GM19193 (cell line): ENCODE data around the gene PSMA7.

ENCODE experiments used
- POLR2A ChIP-seq: IDR thresholded peaks from 4 replicates; pipeline ENCODE4 v1.6.1; 2011; ENCODE audit not compliant: insufficient read depth, insufficient read length; ENCODE audit errors: extremely low read depth

PSMA7 gene

DNA sequence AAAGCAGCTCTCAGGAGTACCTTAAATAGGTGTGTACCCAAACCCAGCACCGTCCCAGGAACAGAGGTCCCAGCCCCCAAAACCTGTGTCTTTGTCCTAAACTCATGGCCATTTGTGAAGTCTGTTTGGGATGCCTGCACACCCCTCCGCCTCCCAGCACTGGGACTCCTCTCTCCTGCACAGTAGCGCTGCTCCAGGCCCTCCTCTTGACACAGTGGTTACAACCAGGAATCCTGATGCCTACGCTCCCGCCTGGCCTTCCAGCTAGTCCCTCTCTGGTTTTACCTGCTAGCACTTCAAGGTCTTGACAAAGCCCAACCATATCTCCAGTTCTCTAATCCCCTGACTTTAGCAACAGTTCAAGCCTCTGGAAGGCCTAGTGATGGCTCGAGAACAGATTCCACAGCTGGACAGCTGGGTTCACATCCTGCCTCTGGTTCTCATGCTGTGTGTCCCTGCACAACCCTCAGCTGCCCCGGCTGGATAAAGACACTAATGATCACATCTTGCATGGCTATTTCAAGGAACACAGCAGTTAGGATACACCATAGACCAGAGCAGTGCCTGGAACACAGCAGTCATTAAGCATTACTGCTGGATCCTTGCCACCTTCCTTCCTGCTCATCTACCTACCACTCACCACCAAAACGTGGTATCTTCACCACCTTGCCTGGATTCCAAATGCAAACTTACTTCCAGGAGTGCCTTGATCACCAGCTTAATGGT lies 5.6 kb downstream of the PSMA7 start:
- TF ChIP-seq POLR2A, result no peak

DNA sequence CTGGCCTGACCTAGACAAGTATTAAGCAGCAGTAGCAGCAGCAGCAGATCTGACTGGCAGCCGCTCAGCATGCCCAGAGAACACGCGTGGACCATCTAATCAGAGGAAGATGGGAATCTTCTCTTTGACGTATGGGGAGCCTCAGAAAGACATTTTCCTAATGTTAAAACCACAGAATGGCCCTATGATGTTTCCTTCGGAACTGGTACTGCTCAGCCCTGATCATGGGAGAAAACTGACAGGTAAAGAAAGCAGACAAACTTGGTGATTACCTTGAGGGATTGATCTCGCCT lies 6.2 kb downstream of the PSMA7 start:
- no peak for TF ChIP-seq POLR2A

DNA sequence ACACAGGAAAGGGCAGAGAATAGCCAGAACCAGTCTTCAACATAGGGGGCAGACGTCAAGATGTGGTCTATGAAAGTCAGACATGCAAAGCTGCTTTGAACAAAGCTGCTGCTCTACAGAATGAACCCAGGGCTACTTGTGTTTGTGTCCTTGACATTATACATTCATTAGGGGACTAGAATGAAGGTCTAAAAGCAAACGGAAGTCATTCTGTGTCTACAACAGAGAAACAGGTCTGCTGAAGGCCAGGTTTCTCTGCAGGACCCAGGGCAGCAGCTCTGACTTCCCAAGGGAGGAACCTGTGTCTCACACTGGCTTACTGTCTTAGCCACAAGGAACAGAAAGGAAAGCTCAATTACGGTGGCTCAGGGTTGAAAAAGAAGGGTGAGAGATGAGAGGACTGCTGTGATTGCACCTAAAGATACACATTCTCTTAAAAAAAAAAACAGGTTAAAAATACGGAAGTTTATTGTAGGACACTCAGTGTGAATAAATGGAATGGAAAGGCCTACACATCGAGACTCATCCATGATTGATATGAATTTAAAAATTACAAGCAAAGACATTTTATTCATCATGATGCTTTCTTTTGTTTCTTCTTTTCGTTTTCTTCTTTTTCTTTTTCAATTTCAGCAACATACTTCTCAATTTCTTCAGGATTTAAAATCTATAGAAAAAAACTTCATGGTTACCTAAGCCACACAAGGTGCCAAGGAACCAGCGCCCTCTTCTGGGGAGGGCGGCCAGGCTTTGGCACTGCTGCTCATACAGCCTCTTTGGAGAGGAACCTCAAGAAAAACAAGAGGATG lies 6.7 kb downstream of the PSMA7 start:
- TF ChIP-seq POLR2A, result no peak

DNA sequence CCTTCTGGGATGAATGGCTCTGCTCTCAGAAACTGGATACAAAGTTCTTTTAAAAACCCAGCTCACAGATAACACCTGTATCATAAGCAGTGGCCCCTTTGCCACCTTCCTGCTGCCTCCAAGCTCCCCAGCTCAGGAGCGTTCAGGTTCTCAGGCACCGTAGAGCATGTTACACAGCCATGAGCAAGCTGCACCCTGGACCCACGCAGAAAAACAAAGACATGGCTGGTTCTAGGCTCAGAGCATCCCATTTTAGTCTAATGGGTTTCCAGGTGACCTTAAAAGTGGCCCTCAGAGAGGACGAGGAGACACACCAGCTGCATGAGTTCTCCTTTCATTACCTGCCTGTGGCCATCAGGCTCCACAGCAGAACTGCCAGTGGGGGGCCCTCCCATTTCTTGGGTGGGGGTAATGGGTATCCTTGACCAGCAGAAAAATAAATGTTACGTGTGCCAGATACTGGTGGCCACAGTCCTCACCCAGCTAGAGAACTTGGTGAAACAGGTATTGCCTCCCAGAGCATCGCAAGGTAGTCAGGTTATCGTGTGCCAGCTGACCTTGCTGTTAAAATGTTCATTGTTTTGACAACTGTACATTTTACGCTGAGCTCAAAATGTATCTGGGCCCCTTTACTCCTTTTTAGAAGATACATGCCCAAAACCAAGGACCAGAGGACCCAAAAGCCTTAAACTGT lies 7.5 kb downstream of the PSMA7 start:
- TF ChIP-seq POLR2A, result no peak

DNA sequence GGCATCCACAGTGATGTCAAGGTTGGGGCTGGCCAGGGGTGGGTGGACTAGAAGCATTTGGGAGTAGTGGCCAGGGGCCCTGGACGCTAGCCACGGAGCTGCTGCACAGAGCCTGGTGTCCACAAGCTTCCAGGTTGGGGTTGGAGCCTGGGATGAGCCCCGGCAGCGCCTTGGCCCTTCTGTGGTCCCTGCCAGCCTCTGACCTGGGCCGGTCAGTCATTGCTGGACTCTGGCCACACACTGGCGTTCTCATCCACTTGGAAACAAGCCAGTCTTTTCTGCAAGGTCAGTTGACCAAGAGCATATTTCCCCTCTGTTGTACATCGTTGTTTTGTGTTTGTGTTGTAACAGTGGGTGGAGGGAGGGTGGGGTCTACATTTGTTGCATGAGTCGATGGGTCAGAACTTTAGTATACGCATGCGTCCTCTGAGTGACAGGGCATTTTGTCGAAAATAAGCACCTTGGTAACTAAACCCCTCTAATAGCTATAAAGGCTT lies 8.4 kb downstream of the PSMA7 start:
- TF ChIP-seq POLR2A, result no peak

DNA sequence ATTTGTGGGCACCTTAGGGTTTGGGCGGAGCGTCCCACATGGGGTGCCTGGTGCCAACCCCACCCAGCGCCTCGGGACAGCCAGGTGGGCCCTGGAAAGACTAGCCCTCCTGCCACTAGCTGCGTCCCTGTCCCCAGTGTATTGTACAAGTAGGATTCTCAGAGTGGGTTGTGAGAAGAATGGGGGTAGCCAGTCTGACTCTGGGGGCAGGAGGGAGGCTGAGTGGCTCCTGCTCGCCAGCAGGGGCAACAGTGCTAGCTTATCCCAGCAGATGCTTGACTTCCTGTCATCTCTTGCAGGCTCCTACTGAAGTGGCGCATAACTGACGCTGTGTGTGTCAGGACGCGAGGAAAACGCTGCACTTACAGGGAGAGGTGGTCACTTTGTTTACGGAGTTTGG lies 9.3 kb downstream of the PSMA7 start:
- TF ChIP-seq POLR2A, result no peak

DNA sequence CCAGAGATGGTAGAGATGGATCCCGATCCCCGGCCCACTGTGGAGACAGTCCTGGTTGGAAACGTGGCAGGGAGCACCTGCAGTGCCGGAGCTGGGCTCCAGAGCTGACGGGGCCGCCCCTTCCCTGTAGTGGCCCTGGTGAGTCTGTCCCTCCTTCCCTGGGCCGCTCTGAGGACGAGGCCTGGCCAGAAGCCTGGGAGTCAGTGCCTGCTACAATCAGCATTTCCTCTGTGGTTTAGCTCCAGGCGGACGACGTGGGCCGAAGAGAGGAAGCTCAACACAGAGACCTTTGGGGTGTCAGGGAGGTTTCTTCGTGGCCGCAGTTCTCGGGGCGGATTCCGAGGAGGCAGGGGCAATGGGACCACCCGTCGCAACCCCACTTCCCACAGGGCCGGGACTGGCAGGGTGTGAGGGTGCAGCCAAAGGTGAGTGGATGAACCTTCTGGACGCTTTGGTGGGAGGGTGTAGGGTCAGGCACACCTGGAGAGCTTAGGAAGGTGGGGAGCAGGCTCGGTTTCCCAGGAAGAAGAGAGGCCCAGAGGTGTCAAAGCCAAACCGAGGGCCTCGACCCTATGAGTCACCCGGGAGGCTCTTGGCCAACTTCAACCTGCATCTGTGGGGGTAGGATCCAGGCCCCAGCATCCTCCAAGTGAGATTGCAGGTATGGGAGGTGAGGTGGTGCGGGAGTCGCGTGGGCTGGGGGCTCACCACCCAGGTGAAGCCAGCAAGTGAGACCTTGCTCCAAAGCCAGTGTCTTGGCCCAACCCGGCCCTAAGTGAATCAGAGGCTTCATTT lies 9.9 kb downstream of the PSMA7 start:
- no peak for TF ChIP-seq POLR2A

DNA sequence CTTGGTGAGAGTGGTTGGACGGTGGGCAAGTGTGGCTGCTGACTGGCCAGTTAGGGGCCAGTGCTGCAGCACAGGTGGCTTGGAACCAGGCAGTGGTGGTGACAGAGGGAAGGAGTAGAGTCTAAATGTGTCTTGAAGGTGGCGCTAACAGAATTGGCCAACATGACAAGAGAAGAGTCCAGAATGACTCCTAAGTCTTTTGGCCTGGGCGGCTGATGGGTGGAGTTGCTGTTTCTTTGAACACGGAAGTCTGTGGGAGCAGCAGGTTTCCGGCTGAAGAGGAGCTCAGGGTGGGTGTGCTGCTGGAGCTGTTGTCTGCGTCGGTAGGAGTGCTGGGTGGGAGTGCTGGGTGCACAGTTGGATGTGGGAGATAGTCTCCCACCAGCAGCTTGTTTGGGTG lies 10.8 kb downstream of the PSMA7 start:
- no peak for TF ChIP-seq POLR2A

DNA sequence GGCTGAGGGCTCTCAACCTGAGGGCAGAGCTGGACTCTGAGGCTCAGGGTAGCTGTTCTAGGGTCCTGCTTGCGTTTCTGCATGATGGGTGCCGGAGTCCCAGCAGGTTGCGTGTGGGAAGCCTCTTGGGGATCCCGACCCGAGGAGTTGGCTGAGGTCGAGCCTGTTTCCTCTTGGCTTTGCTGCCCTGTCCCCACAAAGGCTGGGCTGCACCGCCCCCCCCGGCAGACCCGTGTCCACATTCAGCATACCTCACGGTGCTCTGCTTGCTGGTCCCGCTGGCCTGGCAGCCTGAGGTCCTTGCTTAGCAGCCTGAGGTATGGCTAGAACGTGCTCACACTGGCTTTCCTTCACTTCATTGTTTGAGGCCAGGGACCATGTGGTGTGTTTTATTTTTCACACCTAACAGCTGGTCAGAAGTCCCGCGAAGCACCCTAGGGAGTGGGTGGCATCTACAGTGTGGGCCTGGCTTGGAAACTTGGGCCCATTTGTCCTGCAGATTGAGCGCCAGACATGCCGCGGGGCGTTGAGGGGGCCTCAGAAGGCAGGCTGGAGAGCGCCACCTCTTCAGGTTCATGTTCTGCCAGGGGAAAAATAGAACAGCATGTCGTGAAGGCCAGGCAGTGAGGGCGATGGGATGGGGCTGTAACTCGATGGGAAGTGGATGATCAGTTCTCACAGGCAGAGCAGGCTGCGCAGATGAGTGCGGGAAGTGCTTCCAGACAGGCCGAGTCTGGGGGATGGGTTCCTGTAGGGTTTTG lies 11.5 kb downstream of the PSMA7 start:
- TF ChIP-seq POLR2A, result no peak

DNA sequence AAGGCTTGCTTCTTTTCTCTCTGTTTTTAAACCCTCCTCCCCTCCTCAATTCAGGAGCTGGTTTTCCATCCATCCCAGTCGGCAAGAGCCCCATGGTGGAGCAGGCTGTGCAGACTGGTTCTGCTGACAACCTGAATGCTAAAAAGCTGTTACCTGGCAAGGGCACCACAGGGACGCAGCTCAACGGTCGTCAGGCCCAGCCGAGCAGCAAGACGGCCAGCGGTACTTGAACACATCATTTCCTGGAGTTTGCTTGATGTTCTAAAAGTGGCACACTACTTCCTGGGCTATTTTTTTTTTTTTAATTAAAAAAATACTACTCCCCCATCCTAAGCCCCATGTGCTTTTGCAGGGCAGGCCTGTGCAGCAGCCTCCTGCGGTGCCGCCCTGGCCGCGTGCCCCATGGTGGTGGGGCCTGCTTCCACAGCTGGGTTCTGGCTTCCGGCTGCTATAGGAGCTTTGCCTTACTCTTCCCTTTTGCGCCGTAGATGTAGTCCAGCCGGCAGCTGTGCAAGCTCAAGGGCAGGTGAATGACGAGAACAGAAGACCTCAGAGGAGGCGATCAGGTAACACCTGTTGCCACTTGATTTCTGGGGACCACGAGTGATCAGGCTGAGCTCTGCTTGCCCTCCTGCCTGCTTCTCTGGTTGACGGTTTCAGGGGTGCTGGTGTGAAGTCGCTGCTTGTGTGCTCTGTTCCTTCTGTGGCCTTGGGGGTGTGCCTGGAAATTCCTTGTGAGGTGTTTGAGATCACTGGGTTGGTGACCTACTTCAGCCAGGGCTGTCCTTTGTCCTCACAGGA lies 13.3 kb downstream of the PSMA7 start:
- no peak for TF ChIP-seq POLR2A

DNA sequence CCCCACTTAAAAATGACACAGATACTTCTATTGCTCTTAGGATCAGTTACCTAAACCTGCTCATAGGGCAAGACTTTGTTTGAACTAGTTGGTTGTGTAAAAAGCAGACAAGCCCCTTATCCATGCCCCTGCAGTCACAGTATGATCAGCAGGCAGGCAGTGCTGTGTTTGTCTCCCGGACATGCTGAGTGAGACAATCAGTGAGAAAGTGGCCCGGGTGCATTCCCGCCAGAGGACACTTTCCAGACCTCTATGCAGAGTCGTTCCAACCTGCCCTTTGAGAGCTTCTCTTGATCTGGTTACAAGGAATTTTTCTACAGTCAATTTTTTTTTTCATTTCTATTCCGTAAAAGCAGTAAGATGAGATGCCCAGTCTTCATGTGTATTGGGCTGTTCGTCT lies 14.7 kb downstream of the PSMA7 start:
- no peak for TF ChIP-seq POLR2A

DNA sequence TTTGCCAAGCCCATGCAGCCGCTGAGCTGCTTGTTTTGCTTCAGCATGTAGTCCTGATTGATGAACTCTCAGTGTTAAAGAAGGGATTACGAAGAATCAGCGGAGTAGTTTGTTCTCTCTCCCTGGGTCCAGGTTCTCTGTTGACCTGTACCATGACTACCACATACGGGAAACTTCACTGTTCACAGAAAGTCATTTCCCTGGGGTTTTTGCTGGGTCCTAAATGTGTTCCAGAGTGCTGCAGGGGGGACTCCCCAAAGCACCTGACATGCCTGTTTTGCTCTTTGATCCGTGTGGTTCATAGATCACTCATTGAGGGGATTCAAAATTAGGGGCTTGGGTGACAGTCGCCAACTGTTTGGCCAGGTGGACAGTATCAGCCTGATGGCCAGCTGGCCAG lies 15.4 kb downstream of the PSMA7 start:
- no peak for TF ChIP-seq POLR2A

DNA sequence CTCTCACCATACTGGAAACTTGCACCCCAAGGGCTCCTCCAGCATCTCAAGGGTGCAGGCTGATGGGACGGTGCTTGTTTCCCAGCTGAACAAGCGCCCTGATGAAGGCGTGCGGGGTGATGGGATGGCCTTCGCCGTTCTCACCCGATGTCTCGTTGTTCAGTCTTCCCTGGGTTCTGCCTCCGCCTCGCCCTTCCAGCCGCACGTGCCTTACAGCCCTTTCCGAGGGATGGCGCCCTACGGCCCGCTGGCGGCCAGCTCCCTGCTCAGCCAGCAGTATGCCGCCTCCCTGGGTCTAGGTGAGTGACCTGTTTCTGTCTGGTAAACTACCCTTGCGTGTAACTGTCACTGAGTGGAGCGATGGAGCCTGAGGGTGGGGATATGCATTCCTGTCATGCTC lies 17.1 kb downstream of the PSMA7 start:
- TF ChIP-seq POLR2A, result no peak
